ENCODE measurements around the gene SLC1A2. TPM values are rescaled to one million over a fixed set of nuclear protein-coding genes. Genes with fewer than 3 reads are reported as not detected.
A peak's percentile ranks its signal among the peaks of the same experiment; 100 is the strongest.

The SLC1A2 gene
- total RNA-seq, 1 donor from 2014 or later, result 0.25 TPM

DNA sequence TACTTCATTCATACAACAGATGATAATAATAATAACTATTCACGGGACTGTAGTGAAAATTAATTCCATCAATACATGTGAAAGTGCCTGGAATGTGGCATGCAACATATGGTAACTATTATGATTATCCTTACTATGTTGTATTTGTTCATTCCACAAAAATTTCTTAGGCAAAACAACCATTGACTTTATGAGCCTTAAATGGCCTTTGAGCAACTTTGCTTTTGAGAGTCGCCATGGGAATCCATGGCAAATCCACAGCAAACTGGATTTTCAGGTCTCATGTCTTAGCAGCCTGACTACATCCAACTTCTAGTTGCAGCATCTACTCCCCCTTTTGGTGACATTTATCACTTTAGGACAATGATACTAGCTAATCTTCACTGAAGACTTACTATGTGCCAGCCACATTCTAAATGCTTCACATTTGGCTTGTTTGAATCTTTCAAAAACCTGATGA, 56.8 kb downstream of the SLC1A2 start:
- FAIRE-seq, result peak; percentile 67
- peaks cover 22% of the 10 kb centered on the region for H3K4me1 Mint-ChIP-seq (ENCODE audit: low read depth, unreplicated experiment)
- H3K27ac Mint-ChIP-seq (ENCODE audit: unreplicated experiment), result no peak overlapping the region
- H3K36me3 ChIP-seq (ENCODE audit: insufficient read depth, low read length), result no peaks in the 10 kb centered on the region
- no peaks in the 10 kb centered on the region for H3K27me3 ChIP-seq (ENCODE audit: insufficient read depth, low read length)
- H3K27me3 Mint-ChIP-seq (ENCODE audit: low read depth, unreplicated experiment), result peaks cover 5% of the 10 kb centered on the region
- H3K4me1 ChIP-seq (ENCODE audit: insufficient read depth, low read length), result peaks cover 19% of the 10 kb centered on the region
- no peak overlapping the region for H3K9ac ChIP-seq (ENCODE audit: low read length)
- H3K4me3 Mint-ChIP-seq (ENCODE audit: unreplicated experiment), result no peak overlapping the region
- DNase-seq (ENCODE audit: low read depth), result no peak
- no peaks in the 10 kb centered on the region for H4K20me1 ChIP-seq (ENCODE audit: insufficient read depth, low read length)
- H3K27ac ChIP-seq (ENCODE audit: low read depth, low read length), result no peak overlapping the region
- H2AFZ ChIP-seq (ENCODE audit: low read depth, low read length), result no peak overlapping the region
- H3K79me2 ChIP-seq (ENCODE audit: insufficient read depth, low read length), result no peaks in the 10 kb centered on the region
- no peaks in the 10 kb centered on the region for H3K9me3 ChIP-seq (ENCODE audit: insufficient read depth, low read depth, low read length)
- H3K36me3 Mint-ChIP-seq (ENCODE audit: low read depth, unreplicated experiment), result no peaks in the 10 kb centered on the region
- peaks cover 2% of the 10 kb centered on the region for H3K9me3 Mint-ChIP-seq (ENCODE audit: unreplicated experiment)
- no peak for TF ChIP-seq EZH2 (IDR thresholded peaks at IDR 0.05; ENCODE audit: insufficient read depth, low read length)
- TF ChIP-seq, protein P1, sequence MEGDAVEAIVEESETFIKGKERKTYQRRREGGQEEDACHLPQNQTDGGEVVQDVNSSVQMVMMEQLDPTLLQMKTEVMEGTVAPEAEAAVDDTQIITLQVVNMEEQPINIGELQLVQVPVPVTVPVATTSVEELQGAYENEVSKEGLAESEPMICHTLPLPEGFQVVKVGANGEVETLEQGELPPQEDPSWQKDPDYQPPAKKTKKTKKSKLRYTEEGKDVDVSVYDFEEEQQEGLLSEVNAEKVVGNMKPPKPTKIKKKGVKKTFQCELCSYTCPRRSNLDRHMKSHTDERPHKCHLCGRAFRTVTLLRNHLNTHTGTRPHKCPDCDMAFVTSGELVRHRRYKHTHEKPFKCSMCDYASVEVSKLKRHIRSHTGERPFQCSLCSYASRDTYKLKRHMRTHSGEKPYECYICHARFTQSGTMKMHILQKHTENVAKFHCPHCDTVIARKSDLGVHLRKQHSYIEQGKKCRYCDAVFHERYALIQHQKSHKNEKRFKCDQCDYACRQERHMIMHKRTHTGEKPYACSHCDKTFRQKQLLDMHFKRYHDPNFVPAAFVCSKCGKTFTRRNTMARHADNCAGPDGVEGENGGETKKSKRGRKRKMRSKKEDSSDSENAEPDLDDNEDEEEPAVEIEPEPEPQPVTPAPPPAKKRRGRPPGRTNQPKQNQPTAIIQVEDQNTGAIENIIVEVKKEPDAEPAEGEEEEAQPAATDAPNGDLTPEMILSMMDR (IDR thresholded peaks at IDR 0.05; ENCODE audit: insufficient read depth, low read depth, low read length), result no peak
- no peak overlapping the region for H3K4me2 ChIP-seq (ENCODE audit: low read length)
- no peak overlapping the region for H3K4me3 ChIP-seq (ENCODE audit: insufficient read depth, low read depth, low read length)

DNA sequence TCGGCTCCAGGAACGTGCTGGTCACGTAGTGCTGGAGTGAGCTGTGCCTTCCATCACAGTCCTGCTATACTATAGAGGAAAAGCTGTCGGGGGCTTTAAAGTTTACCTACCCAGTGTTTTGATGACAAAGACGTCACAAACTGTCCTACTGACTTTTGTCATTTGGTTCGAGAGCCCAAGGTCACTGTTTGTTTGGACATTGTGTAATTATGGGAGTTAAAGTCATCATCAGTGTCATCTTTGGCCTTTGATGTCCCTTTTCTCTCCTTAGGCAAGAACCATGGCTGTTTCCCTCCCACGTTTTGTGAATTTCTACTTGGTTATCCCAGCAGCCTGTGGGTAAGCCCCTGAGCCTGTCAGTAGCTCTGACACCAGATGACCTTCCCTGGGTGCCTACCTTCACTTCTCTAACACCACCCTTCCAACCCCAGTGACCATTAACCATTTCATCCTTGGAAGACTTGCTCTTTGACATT, 59.3 kb downstream of the SLC1A2 start:
- no peak for DNase-seq (ENCODE audit: low read depth)
- H2AFZ ChIP-seq (ENCODE audit: low read depth, low read length), result no peak overlapping the region
- H3K36me3 ChIP-seq (ENCODE audit: insufficient read depth, low read length), result no peaks in the 10 kb centered on the region
- TF ChIP-seq, protein P1 (IDR thresholded peaks at IDR 0.05; ENCODE audit: insufficient read depth, low read depth, low read length), result no peak
- H3K9me3 ChIP-seq (ENCODE audit: insufficient read depth, low read depth, low read length), result no peaks in the 10 kb centered on the region
- H3K27me3 Mint-ChIP-seq (ENCODE audit: low read depth, unreplicated experiment), result peaks cover 5% of the 10 kb centered on the region
- no peaks in the 10 kb centered on the region for H3K27me3 ChIP-seq (ENCODE audit: insufficient read depth, low read length)
- no peak overlapping the region for H3K9ac ChIP-seq (ENCODE audit: low read length)
- H3K36me3 Mint-ChIP-seq (ENCODE audit: low read depth, unreplicated experiment), result no peaks in the 10 kb centered on the region
- H3K4me1 ChIP-seq (ENCODE audit: insufficient read depth, low read length), result peaks cover 18% of the 10 kb centered on the region
- no peak for FAIRE-seq
- H3K9me3 Mint-ChIP-seq (ENCODE audit: unreplicated experiment), result no peaks in the 10 kb centered on the region
- no peaks in the 10 kb centered on the region for H3K79me2 ChIP-seq (ENCODE audit: insufficient read depth, low read length)
- H4K20me1 ChIP-seq (ENCODE audit: insufficient read depth, low read length), result no peaks in the 10 kb centered on the region
- no peak overlapping the region for H3K27ac Mint-ChIP-seq (ENCODE audit: unreplicated experiment)
- no peak overlapping the region for H3K4me3 Mint-ChIP-seq (ENCODE audit: unreplicated experiment)
- peaks cover 13% of the 10 kb centered on the region for H3K4me1 Mint-ChIP-seq (ENCODE audit: low read depth, unreplicated experiment)
- no peak overlapping the region for H3K27ac ChIP-seq (ENCODE audit: low read depth, low read length)
- H3K4me3 ChIP-seq (ENCODE audit: insufficient read depth, low read depth, low read length), result no peak overlapping the region
- H3K4me2 ChIP-seq (ENCODE audit: low read length), result no peak overlapping the region

GRCh38 chr11:35359321-35360054, 59.9 kb downstream of the SLC1A2 start:
- FAIRE-seq, result no peak
- Mint-ChIP-seq H3K27ac (ENCODE audit: unreplicated experiment) (no peak overlapping the region), H3K4me3 (ENCODE audit: unreplicated experiment) (no peak overlapping the region), H3K36me3 (ENCODE audit: low read depth, unreplicated experiment) (no peaks in the 10 kb centered on the region), H3K4me1 (ENCODE audit: low read depth, unreplicated experiment) (peaks cover 12% of the 10 kb centered on the region), H3K27me3 (ENCODE audit: low read depth, unreplicated experiment) (peaks cover 5% of the 10 kb centered on the region), H3K9me3 (ENCODE audit: unreplicated experiment) (no peaks in the 10 kb centered on the region)
- Histone ChIP-seq H3K4me1 (ENCODE audit: insufficient read depth, low read length) (peaks cover 18% of the 10 kb centered on the region), H3K27ac (ENCODE audit: low read depth, low read length) (no peak overlapping the region), H3K4me2 (ENCODE audit: low read length) (no peak overlapping the region), H3K79me2 (ENCODE audit: insufficient read depth, low read length) (no peaks in the 10 kb centered on the region), H3K27me3 (ENCODE audit: insufficient read depth, low read length) (no peaks in the 10 kb centered on the region), H4K20me1 (ENCODE audit: insufficient read depth, low read length) (no peaks in the 10 kb centered on the region), H3K36me3 (ENCODE audit: insufficient read depth, low read length) (no peaks in the 10 kb centered on the region), H3K9ac (ENCODE audit: low read length) (no peak overlapping the region), H3K9me3 (ENCODE audit: insufficient read depth, low read depth, low read length) (no peaks in the 10 kb centered on the region), H3K4me3 (ENCODE audit: insufficient read depth, low read depth, low read length) (no peak overlapping the region), H2AFZ (ENCODE audit: low read depth, low read length) (no peak overlapping the region)
- no peak for DNase-seq (ENCODE audit: low read depth)
- TF ChIP-seq, protein P1 (IDR thresholded peaks at IDR 0.05; ENCODE audit: insufficient read depth, low read depth, low read length), result no peak
- no peak for TF ChIP-seq EZH2 (IDR thresholded peaks at IDR 0.05; ENCODE audit: insufficient read depth, low read length)
